Activated gamma-delta T cell treated with anti-CD3 and anti-CD28 coated beads, Interleukin-2, amount 50 U/mL, for 16 hours (primary cell): ENCODE measurements around the gene CNTN6.

Experiments
- DNase-seq: peaks from one replicate; pipeline ENCODE4 v3.0.0-alpha.2; 2020; ENCODE audit warnings: low read depth

The CNTN6 gene

GRCh38 chr3:1423566-1424089 lies 330.8 kb downstream of the CNTN6 start:
- no peak for DNase-seq

- no peak for DNase-seq
Observed at GRCh38 chr3:1439395-1439794, 346.6 kb downstream of the CNTN6 start.

- no peak for DNase-seq
Observed at GRCh38 chr3:1442271-1442670, 349.4 kb downstream of the CNTN6 start.

- DNase-seq, result no peak
Observed at GRCh38 chr3:1444195-1444594, 351.4 kb downstream of the CNTN6 start.

- no peak for DNase-seq
Observed at GRCh38 chr3:1446531-1446930, 353.7 kb downstream of the CNTN6 start.

- no peak for DNase-seq
Observed at GRCh38 chr3:1447452-1447851, 354.6 kb downstream of the CNTN6 start.

GRCh38 chr3:1448443-1448842 lies 355.6 kb downstream of the CNTN6 start:
- DNase-seq, result no peak
